ENCODE data around the gene MYCBP.
"Not testable (repeated sequence)": the region's sequence is repeated elsewhere in the genome, so short reads cannot be mapped to it uniquely, and the experiment has no call there.

MYCBP gene

DNA sequence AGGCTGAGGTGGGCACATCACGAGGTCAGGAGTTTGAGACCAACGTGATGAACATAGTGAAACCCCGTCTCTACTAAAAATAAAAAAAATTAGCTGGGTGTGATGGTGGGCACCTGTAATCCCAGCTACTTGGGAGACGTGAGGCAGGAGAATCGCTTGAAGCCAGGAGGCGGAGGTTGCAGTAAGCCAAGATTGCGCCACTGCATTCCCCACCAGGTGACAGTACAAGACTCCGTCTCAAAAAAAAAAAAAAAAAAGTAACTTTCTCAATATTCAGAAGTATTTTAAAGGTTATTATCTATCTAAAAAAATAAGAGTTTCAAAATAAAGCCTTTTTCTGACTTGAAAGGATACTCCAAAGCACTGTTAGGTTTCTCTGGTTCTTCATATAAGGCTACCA lies 5.9 kb downstream of the MYCBP start:
- DNase-seq (ENCODE audit: low read depth in 2 of 2): no peak

DNA sequence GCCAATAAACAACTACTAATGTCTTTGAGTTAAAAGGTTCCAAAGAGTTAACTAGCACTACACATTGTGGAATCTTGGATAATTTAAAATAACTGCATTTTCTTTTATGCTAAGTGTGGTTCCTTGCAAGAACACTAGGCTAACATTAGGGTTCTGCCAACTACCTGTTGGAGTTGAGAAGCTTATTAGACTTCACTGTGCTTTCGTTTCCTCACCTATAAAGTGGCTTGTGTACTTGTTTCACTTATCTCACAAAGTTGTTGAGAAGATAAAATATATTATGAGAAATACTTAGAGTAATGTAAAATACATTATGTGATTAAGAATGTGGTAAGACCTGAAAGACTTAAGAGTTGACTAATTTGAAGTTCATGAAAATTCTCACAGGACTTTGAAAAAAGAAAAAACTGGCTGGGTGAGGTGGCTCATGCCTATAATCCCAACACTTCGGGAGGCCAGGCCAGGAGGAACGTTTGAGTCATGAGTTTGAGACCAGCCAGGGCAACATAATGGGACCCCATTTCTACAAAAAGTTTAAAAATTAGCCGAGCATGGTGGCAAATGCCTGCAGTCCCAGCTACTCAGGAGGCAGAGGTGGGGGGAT lies 7.9 kb downstream of the MYCBP start:
- no peak for DNase-seq (ENCODE audit: low read depth in 2 of 2)

DNA sequence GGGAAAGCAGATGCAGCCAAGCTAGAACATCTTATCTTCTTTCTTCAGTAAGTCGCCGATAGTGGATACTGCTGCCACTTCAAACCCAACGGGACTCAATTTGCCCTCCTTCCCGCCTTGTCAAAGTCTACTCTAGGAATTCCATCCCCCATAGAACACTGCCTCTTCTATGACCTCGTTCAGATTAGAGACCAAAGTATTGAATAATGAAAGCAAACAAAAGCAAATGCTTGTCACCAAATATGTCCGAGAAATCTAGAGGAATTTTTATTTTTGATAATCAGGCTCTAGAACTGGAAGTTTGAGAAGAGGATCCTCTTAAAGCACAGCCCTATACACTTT lies 12.7 kb downstream of the MYCBP start:
- DNase-seq (ENCODE audit: low read depth in 2 of 2): no peak

DNA sequence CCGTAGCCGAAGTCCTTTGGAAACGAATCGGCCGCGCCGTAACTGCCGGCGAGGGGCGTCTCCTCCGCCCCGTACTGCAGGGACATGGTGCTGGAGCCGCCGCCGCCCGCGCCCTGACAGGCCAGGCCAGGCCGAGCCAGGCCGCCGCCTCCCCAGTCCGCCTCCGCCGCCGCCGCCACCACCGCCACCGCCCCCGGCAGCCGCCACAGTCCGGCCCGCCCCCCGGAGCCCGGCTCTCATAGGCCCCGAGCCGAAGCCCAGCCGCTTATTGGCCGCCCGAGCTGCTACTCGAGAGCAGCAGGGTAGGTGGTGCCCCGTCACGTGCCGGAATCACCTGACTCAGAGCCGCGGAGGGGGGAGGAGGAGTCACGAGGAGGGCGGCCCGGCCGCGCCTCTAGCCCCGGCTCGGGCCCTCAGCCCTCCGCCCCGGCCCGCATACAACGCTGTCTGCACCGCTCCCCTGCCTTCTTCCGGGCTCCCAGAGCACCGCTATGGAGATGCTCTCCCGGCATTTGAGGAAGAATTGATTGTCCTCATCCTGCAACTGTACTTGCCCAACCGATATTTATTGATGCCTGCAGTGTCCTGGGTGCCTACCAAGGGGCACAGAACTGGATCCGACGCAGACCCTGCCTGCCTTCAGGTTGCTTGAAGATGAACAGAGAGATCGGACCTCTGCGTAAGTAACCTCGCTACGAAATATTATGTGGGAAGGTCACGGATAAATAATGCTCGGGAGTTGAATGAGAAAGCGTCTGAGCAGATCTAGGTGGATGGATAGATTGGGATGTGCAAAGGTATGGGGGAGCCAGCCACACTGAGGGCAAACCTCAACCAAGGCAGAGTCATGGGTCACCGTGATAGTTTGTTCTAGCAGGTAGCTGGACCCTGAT lies 13.3 kb downstream of the MYCBP start, which contains the start of gene RRAGC:
RRAGC (minus strand) TSS at position 212 of the 893 bp plus-strand sequence; CDS start at position 86, 126 bp downstream.
- DNase-seq (ENCODE audit: low read depth in 2 of 2): peak; percentile 98 to 99

DNA sequence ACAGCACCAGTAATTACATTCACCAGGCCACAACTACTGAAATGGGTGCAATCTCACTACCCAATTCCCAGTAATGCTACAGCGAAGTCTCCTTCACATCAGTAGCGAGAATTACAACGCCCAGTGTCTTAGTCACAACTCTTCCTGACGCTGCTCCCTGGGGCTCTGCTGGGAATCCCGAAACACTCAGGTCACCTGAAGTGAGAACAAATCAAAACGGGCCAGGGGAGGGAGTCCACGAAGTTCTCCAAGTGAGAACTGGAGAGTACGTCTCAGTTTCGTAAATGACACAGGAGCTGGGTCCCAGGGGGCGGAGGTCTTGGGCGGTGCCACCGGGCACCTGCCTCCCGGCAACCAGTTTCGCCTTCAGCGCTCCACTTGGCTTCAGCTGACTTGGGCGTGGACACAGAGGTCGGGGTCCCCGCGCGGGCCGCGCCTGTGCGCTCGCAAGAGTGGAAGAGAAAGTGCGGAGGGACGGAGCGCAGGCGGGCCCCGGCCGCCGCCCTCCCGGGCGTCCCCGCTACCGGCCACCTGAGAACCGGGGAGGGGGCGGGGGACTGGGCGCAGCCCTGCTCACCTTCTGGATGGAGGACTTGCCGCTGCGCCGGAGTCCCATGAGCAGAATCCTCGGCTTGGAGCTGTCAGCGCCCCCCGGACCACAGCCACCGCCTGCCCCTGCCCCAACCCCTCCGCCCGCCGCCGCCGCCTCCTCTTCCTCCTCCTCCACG lies 14.2 kb downstream of the MYCBP start:
- peak; percentile 38 to 47 for DNase-seq (ENCODE audit: low read depth in 2 of 2)

DNA sequence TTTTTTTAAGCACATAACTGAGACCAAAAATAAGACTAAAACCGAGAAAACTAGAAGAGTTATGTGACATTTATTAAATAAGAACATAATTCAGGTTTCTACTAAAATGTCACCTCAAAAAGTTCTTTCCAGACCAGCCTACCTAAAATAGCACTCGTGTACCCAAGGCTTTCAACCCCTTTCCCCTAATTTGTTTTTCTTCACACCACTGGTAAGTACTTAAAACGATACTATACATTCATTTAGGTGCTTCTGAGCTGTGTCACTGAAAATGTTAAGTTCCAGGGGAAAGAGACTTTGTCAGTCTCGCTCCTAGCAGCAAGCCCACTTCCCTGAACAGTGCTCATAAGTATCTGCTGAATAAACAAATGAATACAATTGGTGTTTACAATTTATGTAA lies 20.4 kb downstream of the MYCBP start:
- no peak for DNase-seq (ENCODE audit: low read depth in 2 of 2)

DNA sequence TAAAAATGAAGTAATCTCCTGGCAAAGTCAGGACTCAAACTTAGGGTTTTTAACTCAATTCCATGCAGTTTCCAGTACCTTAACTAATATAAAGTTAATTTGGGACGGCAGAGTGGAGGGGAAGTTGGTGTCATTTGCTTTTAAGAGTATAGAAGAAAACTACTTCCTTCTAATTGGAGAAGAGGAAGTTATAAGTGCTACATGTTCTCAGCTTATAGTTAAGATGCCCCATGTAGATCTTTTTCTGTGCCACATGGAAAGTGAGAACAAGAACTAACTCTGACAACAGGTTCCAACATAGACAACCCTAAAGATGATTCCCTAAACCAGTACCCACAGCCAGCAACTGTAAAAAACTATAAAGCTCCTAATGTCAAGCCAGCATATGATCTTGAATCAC lies 25.1 kb downstream of the MYCBP start:
- no peak for DNase-seq (ENCODE audit: low read depth in 2 of 2)

DNA sequence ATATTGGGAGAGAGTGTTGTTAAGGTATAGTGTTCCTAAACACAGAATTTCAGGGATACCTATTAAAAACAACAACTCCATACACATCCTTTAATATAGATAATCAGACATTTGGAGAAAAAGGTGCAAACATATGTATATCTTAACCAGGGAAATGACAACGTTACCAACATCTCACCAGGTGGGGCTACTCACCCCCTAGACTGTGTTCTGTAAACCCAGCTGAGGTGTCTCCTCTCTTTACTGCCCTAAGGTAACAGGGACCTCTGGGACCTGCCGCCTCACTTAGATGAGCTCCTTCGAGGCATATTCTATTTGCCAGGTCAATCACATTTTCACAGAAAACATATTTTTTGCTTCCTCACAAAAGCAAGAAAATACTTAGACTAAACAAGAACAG lies 26.9 kb downstream of the MYCBP start:
- no peak for DNase-seq (ENCODE audit: low read depth in 2 of 2)

DNA sequence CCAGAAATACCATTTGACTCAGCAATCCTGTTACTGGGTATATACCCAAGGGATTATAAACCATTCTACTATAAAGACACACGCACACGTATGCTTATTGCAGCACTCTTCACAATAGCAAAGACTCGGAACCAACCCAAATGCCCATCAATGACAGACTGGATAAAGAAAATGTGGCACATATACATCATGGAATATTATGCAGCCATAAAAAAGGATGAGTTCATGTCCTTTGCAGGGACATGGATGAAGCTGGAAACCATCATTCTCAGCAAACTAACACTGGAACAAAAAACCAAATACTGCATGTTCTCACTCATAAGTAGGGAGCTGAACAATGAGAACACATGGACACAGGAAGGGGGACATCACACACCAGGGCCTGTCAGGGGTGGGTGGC lies 28.1 kb downstream of the MYCBP start:
- DNase-seq (ENCODE audit: low read depth in 2 of 2): not testable (repeated sequence)

DNA sequence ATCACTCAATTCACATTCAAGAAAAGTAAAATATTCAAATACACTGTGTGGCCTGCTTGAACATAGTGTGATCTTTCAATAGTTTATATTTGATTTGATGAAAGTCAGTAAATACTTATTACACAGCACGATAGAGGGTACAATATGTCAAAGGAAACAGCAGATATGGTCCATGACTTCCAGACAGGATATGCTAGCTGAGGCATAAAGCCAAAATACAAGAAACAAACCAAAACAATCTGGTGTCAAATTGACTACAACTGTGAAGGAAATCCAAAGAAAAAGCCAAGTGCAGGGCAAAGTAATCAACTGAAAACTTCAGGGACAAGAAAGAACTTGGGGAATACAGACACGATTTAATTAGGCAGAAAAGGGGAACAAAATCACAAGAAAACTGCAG lies 32.9 kb downstream of the MYCBP start:
- DNase-seq (ENCODE audit: low read depth in 2 of 2): no peak

DNA sequence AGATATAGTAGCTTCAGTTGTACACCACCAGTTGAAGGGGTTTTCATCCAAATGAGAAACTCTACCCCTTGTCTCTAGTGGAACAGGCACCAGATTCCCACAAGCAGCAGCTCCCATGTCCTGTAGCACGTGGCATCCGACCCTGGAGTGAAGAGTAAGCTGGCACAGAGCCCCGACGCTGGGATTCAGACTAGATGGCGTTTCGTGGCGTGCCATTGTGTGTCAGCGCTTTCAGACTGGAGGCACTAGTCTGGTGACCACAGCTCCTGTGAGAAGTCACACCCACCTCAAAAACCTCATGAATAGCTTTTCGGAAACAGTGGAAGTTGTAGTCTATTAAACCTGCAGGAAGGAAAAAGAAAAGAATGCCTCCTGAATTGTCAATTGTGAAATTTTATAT lies 33.8 kb downstream of the MYCBP start:
- no peak for DNase-seq (ENCODE audit: low read depth in 2 of 2)

DNA sequence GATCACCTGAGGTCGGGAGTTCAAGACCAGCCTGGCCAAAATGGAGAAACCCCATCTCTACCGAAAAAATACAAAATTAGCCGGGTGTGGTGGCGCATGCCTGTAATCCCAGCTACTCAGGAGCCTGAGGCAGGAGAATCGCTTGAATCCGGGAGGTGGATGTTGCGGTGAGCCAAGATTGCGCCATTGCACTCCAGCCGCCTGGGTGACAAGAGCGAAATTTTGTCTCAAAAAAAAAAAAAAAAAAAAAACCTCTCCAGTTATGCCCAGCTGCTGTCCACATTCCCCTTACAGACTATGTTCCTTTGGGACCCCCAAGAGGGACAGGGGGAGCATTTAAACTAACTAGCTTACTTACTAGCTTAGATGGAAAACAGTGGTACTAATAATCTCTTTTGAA lies 36.8 kb downstream of the MYCBP start:
- DNase-seq (ENCODE audit: low read depth in 2 of 2): not testable (repeated sequence)

DNA sequence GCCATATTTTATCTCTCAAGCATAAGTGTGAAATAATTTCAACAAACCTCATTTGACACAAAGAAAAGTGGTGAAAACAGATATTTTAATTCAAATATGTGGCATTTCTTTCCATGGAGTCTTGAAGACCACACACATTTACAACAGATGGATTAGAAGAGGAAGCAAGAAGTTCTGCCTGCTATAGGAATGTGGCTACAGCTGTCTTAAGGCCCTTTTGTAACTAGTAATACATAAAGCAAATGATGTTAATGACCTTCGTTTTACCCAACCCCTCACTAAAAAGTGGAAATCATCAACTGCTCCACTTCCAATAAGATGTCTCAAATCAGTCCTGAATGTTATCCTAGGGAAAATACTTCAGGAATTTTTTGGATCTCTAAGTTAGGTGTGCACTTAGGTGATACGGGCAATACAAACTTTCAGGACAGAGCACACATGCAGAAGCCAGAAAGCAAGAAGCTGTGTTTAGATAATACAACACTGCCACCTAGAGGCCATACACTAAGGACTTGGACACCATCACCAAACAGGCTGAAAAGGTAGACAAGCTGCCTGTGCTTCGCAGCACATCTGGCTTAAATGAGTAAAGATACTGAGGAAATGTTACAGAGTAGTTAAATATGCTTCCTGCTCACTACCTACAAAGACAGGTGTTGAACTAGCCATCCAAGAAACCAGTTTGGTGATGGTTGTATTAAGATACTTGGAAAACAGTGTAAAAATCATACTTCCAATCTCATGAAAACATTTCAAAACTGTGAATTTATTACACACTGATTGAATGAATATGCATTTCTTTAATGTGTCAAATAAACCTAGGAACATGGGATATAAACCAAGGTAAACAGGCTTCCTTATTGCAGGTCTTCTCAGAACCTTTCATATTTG lies 38.0 kb downstream of the MYCBP start:
- DNase-seq (ENCODE audit: low read depth in 2 of 2): no peak

DNA sequence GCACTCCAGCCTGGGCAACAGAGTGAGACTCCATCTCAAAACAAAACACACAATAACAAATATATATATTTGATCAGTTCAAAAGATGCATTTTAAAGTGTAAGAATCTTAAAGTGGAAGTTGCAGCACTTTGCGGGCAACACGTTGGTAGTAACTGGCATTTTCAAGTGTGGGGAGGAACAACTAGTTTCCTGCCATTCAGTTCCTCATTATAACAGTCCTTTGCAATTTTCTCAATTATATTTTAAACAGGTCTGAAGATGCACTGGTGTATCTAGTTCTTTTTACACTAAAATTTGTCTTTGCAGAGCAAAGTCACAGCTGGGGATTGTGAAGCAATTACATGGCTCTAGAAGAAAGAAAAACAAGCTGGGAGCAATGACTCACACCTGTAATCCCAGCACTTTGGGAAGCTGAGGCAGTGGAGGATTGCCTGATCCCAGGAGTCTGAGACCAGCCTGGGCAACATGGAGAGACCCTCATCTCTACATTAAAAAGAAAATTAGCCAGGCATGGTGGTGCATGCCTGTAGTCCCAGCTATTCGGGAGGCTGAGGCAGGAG lies 38.8 kb downstream of the MYCBP start:
- no peak for DNase-seq (ENCODE audit: low read depth in 2 of 2)

DNA sequence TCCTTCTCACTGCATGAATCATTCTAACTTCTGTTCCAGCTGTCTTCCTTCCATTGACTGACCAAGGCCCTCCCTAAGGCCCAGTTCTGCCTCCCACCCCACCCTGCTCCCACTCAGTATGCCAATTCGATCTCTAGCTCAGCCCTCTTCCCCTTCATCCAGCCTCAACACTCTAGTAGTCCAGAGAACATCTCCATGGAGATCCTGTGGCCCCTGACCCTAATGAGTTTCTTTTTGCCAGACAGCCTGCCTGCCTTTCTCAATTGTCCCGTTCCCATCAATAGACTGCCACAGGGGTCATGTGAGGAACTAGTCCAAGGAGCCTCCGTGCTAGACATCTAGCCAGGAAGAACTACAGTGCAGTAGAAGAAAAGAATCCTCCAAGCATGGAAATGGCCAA lies 40.0 kb downstream of the MYCBP start:
- DNase-seq (ENCODE audit: low read depth in 2 of 2): no peak

DNA sequence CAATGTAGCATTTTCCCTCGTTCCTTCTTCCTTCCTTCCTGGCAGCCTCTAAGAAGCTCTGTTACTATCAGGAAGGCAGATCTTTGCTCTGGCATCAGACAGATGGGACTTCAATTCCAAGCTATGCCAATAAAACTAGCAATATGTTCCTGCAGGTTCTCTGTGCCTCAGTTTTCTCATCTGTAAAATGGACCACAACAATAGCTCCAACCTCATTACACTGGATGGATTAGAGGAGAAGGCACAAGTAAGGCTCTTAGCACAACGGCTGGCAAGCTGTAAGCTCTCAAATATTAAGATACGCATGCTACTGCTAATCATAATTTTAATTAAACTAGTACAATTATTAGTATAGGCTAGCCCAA lies 40.8 kb downstream of the MYCBP start:
- DNase-seq (ENCODE audit: low read depth in 2 of 2): no peak

DNA sequence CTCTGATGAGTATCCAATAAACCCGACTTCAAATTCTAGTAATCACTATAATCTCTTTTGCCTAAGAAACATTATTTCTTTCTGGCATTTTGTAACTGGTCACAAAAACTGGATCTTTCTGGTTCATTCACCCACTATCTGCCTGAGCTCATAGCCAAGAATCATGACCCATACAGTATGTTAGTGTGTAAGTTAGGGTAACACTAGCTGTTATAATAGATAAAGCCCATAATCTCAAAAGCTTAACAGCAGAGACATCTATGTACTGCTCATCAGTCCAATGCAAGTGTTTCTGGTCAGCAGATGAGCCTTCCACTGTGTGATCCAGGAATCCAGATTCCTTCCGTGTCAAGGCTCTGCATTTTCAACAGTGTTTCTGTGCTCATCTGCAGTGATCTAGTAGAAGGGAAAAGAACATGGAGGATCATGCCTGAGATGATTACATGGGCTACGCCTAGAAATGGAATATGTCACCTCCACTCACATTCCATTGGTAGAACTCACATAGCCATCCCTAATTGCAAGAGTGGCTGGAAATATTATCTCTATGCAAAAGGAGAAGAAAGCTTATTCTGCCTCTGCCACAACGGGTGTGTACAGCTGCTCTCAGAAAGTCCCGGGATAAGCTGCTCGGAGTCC lies 41.3 kb downstream of the MYCBP start:
- no peak for DNase-seq (ENCODE audit: low read depth in 2 of 2)

DNA sequence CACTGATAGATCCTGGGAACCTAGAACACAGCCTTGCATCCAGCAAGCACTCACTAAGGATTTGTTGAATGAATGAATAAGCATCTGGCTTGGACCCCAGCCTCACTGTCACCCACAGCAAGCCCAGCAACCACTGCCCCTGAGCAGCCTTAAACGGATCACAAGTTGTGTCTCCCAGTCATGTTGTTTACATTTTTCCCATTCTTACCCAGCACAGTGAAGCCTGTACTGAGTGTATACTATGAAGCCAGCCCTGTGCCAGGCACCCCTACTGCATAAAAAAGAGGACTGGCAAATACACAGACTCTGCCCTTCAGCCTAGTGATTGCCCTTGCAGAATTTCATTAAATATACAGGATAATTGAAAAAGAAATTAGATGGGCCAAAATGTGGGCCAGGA lies 43.8 kb downstream of the MYCBP start:
- no peak for DNase-seq (ENCODE audit: low read depth in 2 of 2)

DNA sequence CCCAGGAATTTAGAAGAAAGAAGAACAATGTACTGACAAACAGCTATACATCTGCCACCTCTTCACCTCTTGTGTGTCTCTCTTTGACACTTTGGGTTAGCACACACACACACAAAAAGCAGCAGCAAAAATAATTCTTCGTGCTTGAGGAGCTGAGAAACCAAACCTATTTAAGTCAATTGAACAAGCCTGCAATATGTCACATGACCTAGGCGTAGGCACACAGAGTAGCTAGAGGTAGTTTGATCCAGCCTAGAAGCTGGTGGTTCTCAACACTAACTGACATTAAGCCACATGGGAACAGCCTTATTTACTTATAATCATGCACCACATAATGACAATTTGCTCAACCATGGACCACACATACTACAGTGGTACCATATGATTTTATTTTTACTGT lies 45.8 kb downstream of the MYCBP start:
- DNase-seq (ENCODE audit: low read depth in 2 of 2): no peak

DNA sequence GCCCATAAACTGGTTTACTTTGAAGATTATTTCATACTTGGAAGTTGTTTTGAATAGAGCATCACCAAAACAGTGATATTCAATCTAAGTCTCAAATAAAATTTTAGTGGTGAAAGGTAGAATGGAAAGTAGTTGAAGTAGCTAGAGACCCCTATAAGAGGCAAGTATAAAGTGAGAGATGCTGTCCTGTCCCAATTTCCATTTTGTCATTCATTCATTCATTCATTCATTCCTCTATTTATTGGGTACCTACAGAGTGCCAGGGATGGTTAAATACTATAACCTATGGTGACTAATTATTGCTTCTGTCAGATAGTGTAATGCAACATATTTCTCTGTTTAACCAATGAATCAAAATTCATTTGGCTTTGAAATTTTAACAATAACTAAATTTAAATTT lies 46.3 kb downstream of the MYCBP start:
- no peak for DNase-seq (ENCODE audit: low read depth in 2 of 2)

DNA sequence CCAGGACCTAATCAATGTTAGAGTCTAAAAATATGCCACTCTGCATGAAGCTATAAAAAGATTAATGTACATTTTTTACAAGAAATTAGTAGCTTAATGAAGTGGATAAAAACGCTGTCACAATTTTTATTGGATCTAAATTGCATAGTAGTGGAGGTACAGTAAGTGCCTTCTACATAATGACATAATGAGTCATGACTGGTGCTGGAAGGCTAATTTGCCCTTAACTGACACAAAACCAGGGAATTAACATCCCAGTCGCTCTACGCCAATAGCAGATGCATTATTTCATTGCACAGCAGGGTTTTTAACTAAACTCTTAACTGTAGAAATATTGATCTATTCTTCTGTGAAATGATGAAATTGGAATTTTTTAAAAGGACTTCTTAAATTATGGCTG lies 46.9 kb downstream of the MYCBP start:
- no peak for DNase-seq (ENCODE audit: low read depth in 2 of 2)
